Cardiac fibroblast (primary cell): ENCODE results near the gene LZTS3.
A peak's percentile ranks its signal among the peaks of the same experiment; 100 is the strongest.
"Not testable (repeated sequence)": the region's sequence is repeated elsewhere in the genome, so short reads cannot be mapped to it uniquely, and the experiment has no call there.

ENCODE experiments used
- DNase-seq, 2 donors: peaks; one replicate each; pipeline versions ENCODE4 v3.0.0 to v3.0.0-alpha.2; 2010; ENCODE audit warnings: low read depth in 2 of 2
- H3K4me3 ChIP-seq, 2 donors: replicated peaks in 1 of 2; 1 replicate in 1 of 2; 2 replicates in 1 of 2; pipeline ENCODE4 v1.5.1; 2011; ENCODE audit warnings: low read depth in 2 of 2, low read length in 2 of 2, mild to moderate bottlenecking in 2 of 2, moderate library complexity in 1 of 2
- TF ChIP-seq, protein P1 (sequence below): IDR thresholded peaks from one replicate; pipeline ENCODE4 v1.5.1; 2011; ENCODE audit warnings: low read depth, mild to moderate bottlenecking, low read length, inconsistent platforms

LZTS3 gene

DNA sequence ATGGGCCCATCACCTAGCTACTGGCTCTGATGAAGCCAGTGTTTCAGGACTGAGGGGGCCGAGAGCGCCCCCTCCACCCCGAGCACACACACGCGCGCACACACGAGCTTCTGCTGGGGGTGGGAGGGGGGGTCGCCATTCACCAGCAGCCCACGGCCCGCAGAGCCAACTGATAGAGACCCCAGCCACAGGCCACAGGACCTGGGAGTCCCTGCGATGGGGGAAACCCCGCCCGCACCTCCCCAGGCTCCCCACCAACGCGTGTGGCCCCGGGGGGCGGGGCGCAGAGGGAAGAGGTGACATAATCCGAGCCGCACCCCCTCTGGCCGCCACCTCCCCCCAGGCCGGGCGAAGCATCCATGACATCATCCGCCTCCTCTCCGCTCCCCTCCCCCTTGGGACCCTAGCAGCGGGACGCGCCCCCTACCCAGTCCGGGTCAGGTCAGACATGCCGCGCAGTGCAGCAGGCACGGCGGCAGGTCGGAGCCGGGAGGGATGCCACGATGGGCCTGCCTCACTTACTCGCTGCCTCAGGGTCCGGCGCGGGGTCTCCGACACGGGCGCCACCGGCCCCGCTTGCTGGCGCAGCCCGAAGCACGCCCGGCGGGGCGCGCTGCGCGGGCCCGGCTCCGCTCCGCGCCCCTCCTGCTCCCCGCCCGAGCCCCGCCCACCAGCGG lies at the start of gene LZTS3:
Gene LZTS3 (minus strand): TSS at position 617 of the 677 bp plus-strand sequence. CDS start 6,386 bp downstream, outside the sequence.
- TF ChIP-seq, protein P1, sequence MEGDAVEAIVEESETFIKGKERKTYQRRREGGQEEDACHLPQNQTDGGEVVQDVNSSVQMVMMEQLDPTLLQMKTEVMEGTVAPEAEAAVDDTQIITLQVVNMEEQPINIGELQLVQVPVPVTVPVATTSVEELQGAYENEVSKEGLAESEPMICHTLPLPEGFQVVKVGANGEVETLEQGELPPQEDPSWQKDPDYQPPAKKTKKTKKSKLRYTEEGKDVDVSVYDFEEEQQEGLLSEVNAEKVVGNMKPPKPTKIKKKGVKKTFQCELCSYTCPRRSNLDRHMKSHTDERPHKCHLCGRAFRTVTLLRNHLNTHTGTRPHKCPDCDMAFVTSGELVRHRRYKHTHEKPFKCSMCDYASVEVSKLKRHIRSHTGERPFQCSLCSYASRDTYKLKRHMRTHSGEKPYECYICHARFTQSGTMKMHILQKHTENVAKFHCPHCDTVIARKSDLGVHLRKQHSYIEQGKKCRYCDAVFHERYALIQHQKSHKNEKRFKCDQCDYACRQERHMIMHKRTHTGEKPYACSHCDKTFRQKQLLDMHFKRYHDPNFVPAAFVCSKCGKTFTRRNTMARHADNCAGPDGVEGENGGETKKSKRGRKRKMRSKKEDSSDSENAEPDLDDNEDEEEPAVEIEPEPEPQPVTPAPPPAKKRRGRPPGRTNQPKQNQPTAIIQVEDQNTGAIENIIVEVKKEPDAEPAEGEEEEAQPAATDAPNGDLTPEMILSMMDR, result no peak
- H3K4me3 ChIP-seq, result peak within 1 kb of the TSS; percentile 90 to 94
- DNase-seq, result peak; percentile 44 to 58

GRCh38 chr20:3221398-3222226 lies 48.3 kb upstream of the LZTS3 start:
- TF ChIP-seq, protein P1, result no peak
- H3K4me3 ChIP-seq, result no peak overlapping the region

DNA sequence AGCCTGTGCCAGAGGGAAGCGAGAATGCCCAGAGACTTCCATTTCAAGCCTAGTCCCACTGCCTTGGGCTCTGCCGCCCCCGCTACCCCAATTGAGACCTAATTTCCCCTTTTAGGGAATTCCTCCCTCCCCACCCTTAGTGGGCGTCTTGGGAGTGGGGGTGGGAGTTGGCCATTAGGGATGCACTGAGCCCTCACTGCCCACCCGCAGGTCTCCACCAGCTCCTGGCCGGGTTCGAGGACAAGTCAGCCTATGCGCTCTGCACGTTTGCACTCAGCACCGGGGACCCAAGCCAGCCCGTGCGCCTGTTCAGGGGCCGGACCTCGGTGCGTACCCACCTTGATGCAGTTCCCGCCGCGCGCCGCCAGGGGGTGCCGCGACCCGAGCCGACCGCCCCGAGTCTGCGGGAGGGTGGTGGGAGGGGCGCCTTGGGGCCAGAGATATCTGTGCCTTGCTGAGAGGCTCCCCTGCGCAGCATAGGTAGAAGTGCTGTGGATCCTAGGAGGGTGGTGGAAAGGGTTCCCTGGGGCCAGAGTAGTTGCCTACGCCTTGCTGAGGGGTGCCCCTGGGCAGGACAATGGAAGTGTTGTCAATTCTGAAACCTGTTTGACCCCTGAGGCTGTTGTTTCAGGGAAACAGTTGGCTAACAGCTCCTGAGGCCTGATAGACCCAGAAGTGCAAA lies 45.1 kb upstream of the LZTS3 start:
- peak; percentile 37 to 46 for DNase-seq
- H3K4me3 ChIP-seq, result no peak overlapping the region
- TF ChIP-seq, protein P1, result peak; percentile 67

More at GRCh38 chr20:3221398-3222226, 48.3 kb upstream of the LZTS3 start:
- DNase-seq, result no peak

DNA sequence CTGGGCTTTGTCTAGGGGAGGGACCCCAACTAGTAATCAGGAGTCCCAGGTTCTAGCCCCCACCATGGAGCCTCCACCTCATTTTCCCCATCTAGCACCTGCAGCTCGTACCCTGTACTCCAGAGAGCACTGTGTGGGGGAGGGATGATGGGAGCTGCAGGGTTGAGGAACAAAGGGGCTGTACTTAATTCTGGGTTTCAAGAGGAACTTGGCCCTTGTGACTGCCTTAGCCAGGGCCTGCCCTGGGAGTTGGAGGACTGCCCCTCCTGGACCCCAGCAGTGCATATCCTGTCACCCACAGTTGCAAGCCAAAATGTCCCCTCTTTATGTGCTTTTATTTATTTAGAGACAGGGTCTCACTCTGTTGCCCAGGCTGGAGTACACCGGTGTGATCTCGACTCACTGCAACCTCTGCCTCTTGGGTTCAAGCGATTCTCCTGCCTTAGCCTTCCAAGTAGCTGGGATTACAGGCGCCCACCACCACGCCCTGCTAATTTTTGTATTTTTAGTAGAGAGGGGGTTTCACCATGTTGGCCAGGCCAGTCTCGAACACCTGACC lies 42.1 kb upstream of the LZTS3 start:
- DNase-seq, H3K4me3 ChIP-seq: not testable (repeated sequence)

DNA sequence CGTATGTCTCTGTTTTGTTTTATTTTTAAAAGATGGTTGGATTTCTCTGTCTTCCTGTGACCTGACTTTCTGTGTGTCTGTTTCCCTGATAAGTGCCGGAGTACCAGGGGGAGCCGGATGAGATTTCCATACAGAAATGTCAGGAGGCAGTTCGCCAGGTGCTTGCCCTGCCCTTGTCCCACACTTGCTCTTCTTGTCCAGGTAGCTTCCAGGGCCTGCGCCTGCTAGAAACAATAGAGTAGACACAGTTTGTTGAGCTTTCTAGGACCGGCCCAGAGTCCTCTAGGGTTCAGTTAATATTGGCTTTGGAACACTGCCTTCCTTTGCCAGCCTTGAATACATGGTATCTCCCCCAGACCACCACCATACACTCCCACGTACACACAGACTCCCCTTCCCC lies 39.9 kb upstream of the LZTS3 start:
- no peak overlapping the region for H3K4me3 ChIP-seq
- DNase-seq, result no peak
- TF ChIP-seq, protein P1, result no peak

GRCh38 chr20:3210346-3210745 lies 37.0 kb upstream of the LZTS3 start:
- peak overlapping the region; percentile 87 to 95 for H3K4me3 ChIP-seq
- TF ChIP-seq, protein P1, result no peak
- no peak for DNase-seq
